ENCODE data around the gene WNT8A. TPM values are rescaled to one million over a fixed set of nuclear protein-coding genes. Genes with fewer than 3 reads are reported as not detected.
"Not testable (repeated sequence)": the region's sequence is repeated elsewhere in the genome, so short reads cannot be mapped to it uniquely, and the experiment has no call there.

The WNT8A gene
- total RNA-seq (not detected), total RNA-seq (0 reads per million in 2 donors)

- peaks cover 5% of the 10 kb centered on the region for H3K27me3 Mint-ChIP-seq
- H3K27ac Mint-ChIP-seq: no peak within 1 kb of the TSS
These were observed at the start of gene WNT8A for GRCh38 chr5:138083702-138084101. Gene WNT8A, plus strand, starts transcription at chr5:138084033. Its CDS starts 95 bp downstream, at chr5:138084128.

GRCh38 chr5:138035605-138036537 is 48.0 kb upstream of the WNT8A start:
- Mint-ChIP-seq H3K4me3 (peak overlapping the region; percentile 50), H3K36me3 (ENCODE audit: low read depth) (peaks cover 2% of the 10 kb centered on the region)

More at GRCh38 chr5:138083702-138084101, at the start of gene WNT8A:
- ATAC-seq: no peak
- H3K9me3 ChIP-seq (ENCODE audit: control insufficient read depth, low read length, poor library complexity, severe bottlenecking): no peaks in the 10 kb centered on the region
- DNase-seq: no peak
- Mint-ChIP-seq H3K36me3 (ENCODE audit: low read depth) (peaks cover 2% of the 10 kb centered on the region), H3K4me3 (no peak within 1 kb of the TSS), H3K4me1 (peaks cover 5% of the 10 kb centered on the region)

GRCh38 chr5:138037271-138037670 is 46.6 kb upstream of the WNT8A start:
- no peak overlapping the region for H3K27ac Mint-ChIP-seq
- peaks cover under 1% of the 10 kb centered on the region for H3K36me3 Mint-ChIP-seq (ENCODE audit: low read depth)
- ATAC-seq (no peak), DNase-seq (no peak)
- no peak overlapping the region for H3K4me3 Mint-ChIP-seq
- no peaks in the 10 kb centered on the region for H3K27me3 Mint-ChIP-seq
- H3K9me3 ChIP-seq (ENCODE audit: control insufficient read depth, low read length, poor library complexity, severe bottlenecking): no peaks in the 10 kb centered on the region
- peaks cover 12% of the 10 kb centered on the region for H3K4me1 Mint-ChIP-seq

More at GRCh38 chr5:138035605-138036537, 48.0 kb upstream of the WNT8A start:
- peaks cover 23% of the 10 kb centered on the region for H3K4me1 Mint-ChIP-seq
- H3K9me3 ChIP-seq (ENCODE audit: control insufficient read depth, low read length, poor library complexity, severe bottlenecking): no peaks in the 10 kb centered on the region
- no peaks in the 10 kb centered on the region for H3K27me3 Mint-ChIP-seq
- peak; percentile 57 for ATAC-seq
- peak; percentile 27 to 36 (median 31) for DNase-seq
- peak overlapping the region; percentile 57 for H3K27ac Mint-ChIP-seq

- Mint-ChIP-seq H3K4me3 (no peak overlapping the region), H3K4me1 (peaks cover 10% of the 10 kb centered on the region), H3K27ac (no peak overlapping the region), H3K27me3 (no peaks in the 10 kb centered on the region), H3K36me3 (ENCODE audit: low read depth) (no peaks in the 10 kb centered on the region)
- no peak for DNase-seq
- no peak for ATAC-seq
- no peaks in the 10 kb centered on the region for H3K9me3 ChIP-seq (ENCODE audit: control insufficient read depth, low read length, poor library complexity, severe bottlenecking)
These were observed 45.8 kb upstream of the WNT8A start for GRCh38 chr5:138037907-138038633.

- Mint-ChIP-seq H3K36me3 (ENCODE audit: low read depth) (no peaks in the 10 kb centered on the region), H3K27me3 (no peaks in the 10 kb centered on the region)
These were observed 45.0 kb upstream of the WNT8A start for GRCh38 chr5:138038826-138039225.

GRCh38 chr5:138045283-138045682 is 38.5 kb upstream of the WNT8A start:
- not testable (repeated sequence) for H3K27ac Mint-ChIP-seq; H3K27me3 Mint-ChIP-seq; ATAC-seq; DNase-seq; H3K36me3 Mint-ChIP-seq (ENCODE audit: low read depth); H3K9me3 ChIP-seq (ENCODE audit: control insufficient read depth, low read length, poor library complexity, severe bottlenecking); H3K4me1 Mint-ChIP-seq; H3K4me3 Mint-ChIP-seq

More at GRCh38 chr5:138038826-138039225, 45.0 kb upstream of the WNT8A start:
- H3K4me1 Mint-ChIP-seq: peaks cover 5% of the 10 kb centered on the region
- no peaks in the 10 kb centered on the region for H3K9me3 ChIP-seq (ENCODE audit: control insufficient read depth, low read length, poor library complexity, severe bottlenecking)
- no peak for DNase-seq
- ATAC-seq: no peak
- H3K4me3 Mint-ChIP-seq: no peak overlapping the region
- no peak overlapping the region for H3K27ac Mint-ChIP-seq

- H3K9me3 ChIP-seq (ENCODE audit: control insufficient read depth, low read length, poor library complexity, severe bottlenecking): no peaks in the 10 kb centered on the region
- ATAC-seq (no peak), DNase-seq (no peak)
- Mint-ChIP-seq H3K27ac (no peak overlapping the region), H3K4me1 (peaks cover 12% of the 10 kb centered on the region), H3K36me3 (ENCODE audit: low read depth) (no peaks in the 10 kb centered on the region), H3K4me3 (no peak overlapping the region), H3K27me3 (no peaks in the 10 kb centered on the region)
These were observed 32.2 kb upstream of the WNT8A start for GRCh38 chr5:138051441-138052296.

GRCh38 chr5:138052718-138053117 is 31.1 kb upstream of the WNT8A start:
- not testable (repeated sequence) for H3K4me3 Mint-ChIP-seq; H3K27me3 Mint-ChIP-seq; ATAC-seq; H3K9me3 ChIP-seq (ENCODE audit: control insufficient read depth, low read length, poor library complexity, severe bottlenecking); H3K36me3 Mint-ChIP-seq (ENCODE audit: low read depth); H3K27ac Mint-ChIP-seq; DNase-seq
- peaks cover 12% of the 10 kb centered on the region for H3K4me1 Mint-ChIP-seq

- H3K27me3 Mint-ChIP-seq: no peaks in the 10 kb centered on the region
- peaks cover 12% of the 10 kb centered on the region for H3K4me1 Mint-ChIP-seq
- no peaks in the 10 kb centered on the region for H3K9me3 ChIP-seq (ENCODE audit: control insufficient read depth, low read length, poor library complexity, severe bottlenecking)
- peak overlapping the region; percentile 32 for H3K27ac Mint-ChIP-seq
- no peak overlapping the region for H3K4me3 Mint-ChIP-seq
- ATAC-seq (no peak), DNase-seq (no peak)
- no peaks in the 10 kb centered on the region for H3K36me3 Mint-ChIP-seq (ENCODE audit: low read depth)
These were observed 30.3 kb upstream of the WNT8A start for GRCh38 chr5:138053554-138053953.

- H3K9me3 ChIP-seq (ENCODE audit: control insufficient read depth, low read length, poor library complexity, severe bottlenecking): no peaks in the 10 kb centered on the region
- H3K4me3 Mint-ChIP-seq: no peak overlapping the region
- DNase-seq (no peak), ATAC-seq (no peak)
- no peaks in the 10 kb centered on the region for H3K36me3 Mint-ChIP-seq (ENCODE audit: low read depth)
- no peaks in the 10 kb centered on the region for H3K27me3 Mint-ChIP-seq
- peaks cover 12% of the 10 kb centered on the region for H3K4me1 Mint-ChIP-seq
- peak overlapping the region; percentile 32 for H3K27ac Mint-ChIP-seq
These were observed 29.6 kb upstream of the WNT8A start for GRCh38 chr5:138054206-138054605.

- Mint-ChIP-seq H3K4me3 (no peak overlapping the region), H3K36me3 (ENCODE audit: low read depth) (no peaks in the 10 kb centered on the region), H3K4me1 (peaks cover 12% of the 10 kb centered on the region), H3K27ac (no peak overlapping the region), H3K27me3 (no peaks in the 10 kb centered on the region)
- no peaks in the 10 kb centered on the region for H3K9me3 ChIP-seq (ENCODE audit: control insufficient read depth, low read length, poor library complexity, severe bottlenecking)
- DNase-seq (no peak), ATAC-seq (no peak)
These were observed 28.8 kb upstream of the WNT8A start for GRCh38 chr5:138054847-138055558.

GRCh38 chr5:138064526-138064925 is 19.3 kb upstream of the WNT8A start:
- ATAC-seq: no peak
- no peaks in the 10 kb centered on the region for H3K36me3 Mint-ChIP-seq (ENCODE audit: low read depth)
- H3K9me3 ChIP-seq (ENCODE audit: control insufficient read depth, low read length, poor library complexity, severe bottlenecking): no peaks in the 10 kb centered on the region
- H3K27me3 Mint-ChIP-seq: peaks cover 6% of the 10 kb centered on the region
- DNase-seq: no peak
- H3K27ac Mint-ChIP-seq: peak overlapping the region; percentile 37
- peaks cover 14% of the 10 kb centered on the region for H3K4me1 Mint-ChIP-seq
- no peak overlapping the region for H3K4me3 Mint-ChIP-seq

Data from T-helper 17 cell (primary cell).